GM18868 (cell line): ENCODE measurements around the gene ACTL6B.

Experiments
- ATAC-seq: cut with Tn5 transposase; IDR thresholded peaks from one replicate; pipeline ENCODE4 v1.9.1; 2021; ENCODE audit warnings: mild to moderate bottlenecking, moderate library complexity; ENCODE audit not compliant: unreplicated experiment

Gene ACTL6B

GRCh38 chr7:100683659-100684533, 27.6 kb upstream of the ACTL6B start:
- no peak for ATAC-seq

- no peak for ATAC-seq
These were observed 26.9 kb upstream of the ACTL6B start for GRCh38 chr7:100682991-100683658.

GRCh38 chr7:100682228-100682741, 26.0 kb upstream of the ACTL6B start:
- ATAC-seq, result no peak

GRCh38 chr7:100681491-100682227, 25.4 kb upstream of the ACTL6B start:
- ATAC-seq, result no peak

GRCh38 chr7:100680576-100681271, 24.5 kb upstream of the ACTL6B start:
- no peak for ATAC-seq

- no peak for ATAC-seq
These were observed 23.8 kb upstream of the ACTL6B start for GRCh38 chr7:100679927-100680575.

GRCh38 chr7:100679129-100679926, 23.1 kb upstream of the ACTL6B start:
- ATAC-seq, result no peak

GRCh38 chr7:100678291-100678984, 22.2 kb upstream of the ACTL6B start:
- ATAC-seq, result no peak

- no peak for ATAC-seq
These were observed 21.3 kb upstream of the ACTL6B start for GRCh38 chr7:100677308-100678267.

- ATAC-seq, result no peak
These were observed 20.5 kb upstream of the ACTL6B start for GRCh38 chr7:100676501-100677306.

- ATAC-seq, result peak; percentile 28
These were observed 19.5 kb upstream of the ACTL6B start for GRCh38 chr7:100675581-100676350.

- no peak for ATAC-seq
These were observed 18.8 kb upstream of the ACTL6B start for GRCh38 chr7:100675105-100675451.

GRCh38 chr7:100674411-100675104, 18.3 kb upstream of the ACTL6B start:
- ATAC-seq, result no peak

- ATAC-seq, result no peak
These were observed 17.7 kb upstream of the ACTL6B start for GRCh38 chr7:100673942-100674410.

GRCh38 chr7:100673302-100673941, 17.2 kb upstream of the ACTL6B start, which contains the start of gene GNB2:
Gene GNB2, plus strand, starts transcription at chr7:100673740. Its CDS starts 2,526 bp downstream, at chr7:100676266.
- peak; percentile 58 for ATAC-seq
